GM18519 (cell line): ENCODE measurements around the gene CCM2.

Experiments used
- ATAC-seq: cut with Tn5 transposase; IDR thresholded peaks from one replicate; pipeline ENCODE4 v1.9.1; 2021; ENCODE audit warnings: mild to moderate bottlenecking, moderate library complexity; ENCODE audit not compliant: unreplicated experiment, low FRiP score

CCM2 gene

DNA sequence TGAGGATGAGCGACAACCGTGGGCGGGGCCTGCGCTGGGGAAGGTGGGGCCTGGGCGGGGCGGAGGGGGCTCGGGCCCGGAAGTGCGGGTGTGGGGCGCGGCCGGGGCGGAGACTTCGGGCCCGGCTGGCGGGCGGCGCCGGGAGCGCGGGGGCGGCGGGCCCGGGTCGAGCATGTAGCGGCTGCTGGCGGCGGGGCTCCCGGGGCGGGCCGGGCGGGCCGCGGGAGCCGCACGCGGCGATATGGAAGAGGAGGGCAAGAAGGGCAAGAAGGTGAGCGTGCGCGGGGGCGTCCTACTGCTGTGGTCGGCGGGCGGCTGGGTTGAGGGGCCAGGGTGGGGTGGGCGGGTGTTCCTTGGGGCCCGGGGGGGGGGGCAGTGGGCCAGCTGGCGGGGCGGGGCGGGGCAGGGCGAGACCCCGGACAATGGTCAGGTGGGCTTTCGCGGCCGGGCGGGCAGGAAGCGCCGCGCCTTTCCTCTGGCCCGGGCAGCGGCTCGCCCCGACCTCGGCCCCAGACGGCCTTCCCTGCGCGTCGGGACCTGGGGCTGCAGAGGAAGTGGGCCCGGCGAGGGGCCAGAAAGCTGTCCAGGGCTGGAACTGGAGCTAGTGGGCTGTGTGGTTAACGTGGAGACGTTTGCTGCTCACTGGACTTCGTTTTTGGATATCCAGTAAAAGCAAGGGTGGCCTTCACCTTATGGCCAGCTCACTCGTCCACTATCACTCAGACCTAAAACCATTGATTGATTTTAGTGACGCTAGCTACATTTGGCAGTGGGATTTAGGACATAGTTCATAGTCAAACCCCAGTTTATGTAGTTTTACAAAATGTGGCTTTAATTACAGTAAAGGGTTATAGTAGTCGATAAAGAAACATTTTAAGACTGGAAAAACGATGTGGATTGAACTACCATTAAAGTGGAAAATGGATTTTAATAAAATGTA is at the start of gene CCM2:
TSS of gene CCM2 (plus strand) at position 109 of the 940 bp plus-strand sequence. CDS start at position 242, 133 bp downstream.
- ATAC-seq: no peak

DNA sequence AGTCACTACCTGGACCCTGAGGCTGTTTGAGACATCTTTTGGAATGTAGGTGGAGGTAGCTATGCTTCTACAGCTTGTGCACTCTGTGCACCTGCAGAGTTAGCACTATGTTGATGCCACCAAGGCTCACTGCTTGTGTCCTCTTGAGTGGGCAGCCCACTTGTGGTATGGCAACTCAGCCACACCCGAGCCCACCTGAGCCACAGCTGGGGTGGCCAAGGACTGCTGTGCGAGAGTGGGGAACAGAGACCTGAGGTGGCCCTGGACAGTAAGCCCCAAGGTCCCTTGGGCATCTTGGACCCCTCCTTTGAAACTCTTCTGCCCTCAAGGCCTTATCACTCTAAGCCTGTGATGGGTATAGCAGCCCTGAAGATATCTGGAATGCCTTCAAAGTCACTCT is 46.8 kb upstream of the CCM2 start:
- no peak for ATAC-seq

DNA sequence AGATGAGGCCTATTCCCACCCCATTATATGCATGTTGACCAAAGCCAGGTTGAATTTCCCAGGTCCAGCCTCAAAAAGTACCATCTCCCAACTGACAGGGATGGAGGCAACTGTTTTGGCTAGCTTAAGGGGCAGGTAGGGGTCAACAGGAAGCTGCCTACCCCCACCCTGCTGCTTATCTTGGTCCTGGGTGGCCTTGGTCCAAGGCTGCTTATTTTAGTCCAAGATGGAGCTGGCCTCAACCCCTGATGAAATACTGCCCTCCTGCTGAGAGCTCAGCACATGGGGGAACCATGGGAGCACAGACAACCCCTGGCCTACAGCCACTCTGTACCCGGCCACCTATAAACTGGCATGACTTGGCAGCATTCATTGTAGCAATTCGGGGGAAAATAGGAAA is 44.3 kb upstream of the CCM2 start:
- no peak for ATAC-seq

GRCh38 chr7:44956157-44956766 is 43.7 kb upstream of the CCM2 start:
- ATAC-seq: no peak

DNA sequence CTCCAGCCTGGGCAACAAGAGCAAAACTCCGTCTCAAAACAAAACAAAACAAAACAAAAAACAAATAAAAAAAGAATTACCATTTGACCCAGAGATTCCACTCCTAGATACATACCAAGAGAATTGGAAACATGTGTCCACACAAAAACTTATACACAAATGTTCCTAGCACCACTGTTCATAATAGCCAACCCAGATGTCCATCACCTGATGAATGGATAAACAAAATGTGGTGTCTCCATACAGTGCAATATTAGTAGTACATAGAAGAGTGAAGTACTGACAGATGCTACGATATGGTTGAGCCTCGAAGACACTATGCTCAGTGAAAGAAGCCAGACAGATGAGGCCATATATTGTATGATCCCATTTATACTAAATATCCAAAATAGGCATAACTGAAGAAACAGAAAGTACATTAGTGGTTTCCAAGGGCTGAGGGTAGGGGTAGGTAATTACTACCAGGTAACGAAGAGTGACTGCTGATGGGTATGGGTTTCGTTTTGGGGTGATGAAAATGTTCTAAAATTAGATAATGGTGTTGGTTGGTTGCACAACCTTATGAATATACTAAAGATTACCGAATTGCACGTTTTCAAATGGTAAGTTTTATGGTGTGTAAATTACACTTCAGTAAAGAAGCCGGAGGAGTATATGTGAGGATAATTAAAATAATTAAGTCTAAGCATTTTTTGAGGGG is 41.2 kb upstream of the CCM2 start:
- no peak for ATAC-seq

DNA sequence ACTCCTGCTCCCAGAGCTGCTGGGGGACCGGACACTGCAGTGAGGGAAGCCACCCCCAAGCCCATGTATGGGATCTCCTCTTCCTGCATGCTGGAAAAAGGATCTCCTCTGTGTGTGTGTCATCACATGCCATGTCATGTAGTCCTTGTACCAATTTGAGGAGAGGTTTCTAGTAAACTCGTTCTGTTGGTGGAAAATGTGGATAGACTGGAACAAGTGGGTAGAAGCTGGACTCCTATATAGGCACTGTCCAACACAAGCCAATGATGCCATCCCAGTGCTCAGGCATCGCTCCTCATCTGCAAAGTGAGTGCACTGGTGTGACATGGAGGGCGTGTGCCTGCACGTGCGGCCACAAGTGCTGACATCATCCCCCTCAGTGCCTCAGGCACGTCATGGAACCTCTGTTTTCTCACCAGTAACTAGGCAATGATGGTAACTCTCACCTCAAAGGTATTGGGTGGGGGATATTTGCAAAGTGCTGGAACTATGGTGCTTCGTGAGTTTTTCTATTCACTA is 40.5 kb upstream of the CCM2 start:
- ATAC-seq: no peak

- no peak for ATAC-seq
Observed at GRCh38 chr7:44960011-44960580, 39.9 kb upstream of the CCM2 start.

DNA sequence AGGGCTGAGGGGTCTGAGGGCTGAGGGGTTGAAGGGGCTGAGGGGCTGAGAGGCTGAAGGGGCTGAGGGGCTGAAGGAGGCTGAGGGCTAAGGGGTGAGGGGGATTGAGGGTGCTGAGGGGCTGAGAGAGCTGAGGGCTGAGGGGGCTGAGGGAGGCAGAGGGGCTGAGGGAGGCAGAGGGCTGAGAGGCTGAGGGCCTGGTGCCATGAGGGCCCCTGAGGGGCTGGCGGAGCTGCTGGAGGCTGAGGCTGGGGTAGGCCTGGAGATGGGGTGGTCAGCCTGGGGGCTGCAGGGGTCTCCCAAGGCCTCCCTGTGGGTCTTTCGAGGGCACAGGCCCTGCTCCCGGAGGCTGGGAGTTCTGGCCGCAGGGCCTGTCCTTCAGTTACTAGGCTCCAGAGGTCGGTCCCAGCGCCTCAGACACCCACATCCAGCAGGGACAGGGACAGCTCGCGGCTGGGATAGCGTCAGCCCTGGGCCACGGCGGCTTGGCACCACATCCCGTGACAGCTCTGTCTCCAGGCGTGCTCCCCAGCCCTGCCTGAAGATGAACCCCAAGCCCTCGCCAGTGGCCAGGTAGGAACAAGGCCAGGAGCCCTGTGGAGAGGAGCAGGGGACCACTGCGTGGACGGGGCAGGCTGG is 38.0 kb upstream of the CCM2 start:
- ATAC-seq: no peak

- ATAC-seq: no peak
Observed at GRCh38 chr7:44962483-44963251, 37.3 kb upstream of the CCM2 start.

DNA sequence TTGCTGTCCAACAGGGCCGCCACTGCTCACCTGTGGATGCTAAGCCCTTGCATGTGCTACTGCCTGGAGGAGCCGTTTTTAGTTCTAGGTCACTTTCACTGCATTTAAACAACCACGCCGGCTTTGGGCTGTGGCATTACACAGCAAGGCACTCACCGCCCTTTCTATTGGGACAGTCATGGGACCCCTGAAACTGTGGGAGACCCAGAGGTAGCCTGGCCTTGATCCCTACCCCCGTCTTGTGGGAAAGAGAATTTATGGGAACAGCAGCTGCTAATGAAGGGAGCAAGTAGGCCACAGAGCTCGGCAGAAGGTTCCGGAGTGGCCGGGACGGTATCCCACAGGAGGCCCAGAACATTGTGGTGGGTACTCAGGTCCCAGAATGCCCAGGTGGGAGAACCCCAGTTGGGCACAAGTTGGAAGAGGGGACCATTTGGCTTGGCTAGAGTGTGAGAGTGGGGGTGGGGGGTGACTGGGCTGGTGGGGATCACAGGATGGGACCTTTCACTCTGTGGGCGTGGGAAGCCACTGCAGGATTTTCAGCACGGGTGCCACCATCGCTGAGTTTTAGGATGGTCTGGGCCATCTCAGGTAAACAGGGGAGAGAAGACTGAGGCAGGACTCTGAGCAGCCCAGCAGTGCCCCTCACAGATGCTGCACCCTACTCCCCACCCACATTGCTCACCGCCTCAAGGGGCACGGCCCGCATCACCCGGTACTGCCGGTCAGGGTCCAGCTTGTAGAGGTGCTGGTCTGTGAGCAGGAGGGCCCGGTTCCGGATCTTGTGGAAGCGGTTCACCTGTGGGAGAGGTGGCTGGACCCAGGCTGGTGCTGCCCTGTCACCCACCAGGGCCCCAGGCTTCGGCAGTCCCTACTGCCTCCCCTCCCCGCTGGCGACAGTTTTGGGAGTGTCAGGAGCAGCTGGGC is 36.4 kb upstream of the CCM2 start:
- ATAC-seq: no peak

DNA sequence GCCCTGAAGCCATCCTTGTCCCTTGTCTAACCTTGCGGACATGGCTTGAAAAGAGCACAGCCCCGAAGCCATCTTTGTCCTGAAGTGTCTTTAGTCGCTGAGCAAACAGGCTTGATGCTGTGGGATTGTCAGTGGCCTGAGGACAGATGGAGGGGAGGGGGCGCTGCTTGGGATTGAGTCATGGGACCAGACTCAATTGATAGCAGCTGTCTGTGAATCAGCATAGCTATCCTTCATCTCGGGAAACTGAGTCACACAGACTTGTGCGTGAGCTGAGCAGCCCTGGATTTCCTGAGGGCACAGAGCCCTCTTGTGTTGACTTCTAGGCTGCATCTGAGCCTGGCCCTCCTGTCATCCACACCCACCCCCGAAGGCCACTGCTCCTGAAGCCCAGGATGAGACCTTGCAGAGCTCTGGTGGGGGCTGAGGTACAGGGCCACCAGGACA is 35.6 kb upstream of the CCM2 start:
- ATAC-seq: no peak

- ATAC-seq: no peak
Observed at GRCh38 chr7:44964831-44965440, 35.1 kb upstream of the CCM2 start.

DNA sequence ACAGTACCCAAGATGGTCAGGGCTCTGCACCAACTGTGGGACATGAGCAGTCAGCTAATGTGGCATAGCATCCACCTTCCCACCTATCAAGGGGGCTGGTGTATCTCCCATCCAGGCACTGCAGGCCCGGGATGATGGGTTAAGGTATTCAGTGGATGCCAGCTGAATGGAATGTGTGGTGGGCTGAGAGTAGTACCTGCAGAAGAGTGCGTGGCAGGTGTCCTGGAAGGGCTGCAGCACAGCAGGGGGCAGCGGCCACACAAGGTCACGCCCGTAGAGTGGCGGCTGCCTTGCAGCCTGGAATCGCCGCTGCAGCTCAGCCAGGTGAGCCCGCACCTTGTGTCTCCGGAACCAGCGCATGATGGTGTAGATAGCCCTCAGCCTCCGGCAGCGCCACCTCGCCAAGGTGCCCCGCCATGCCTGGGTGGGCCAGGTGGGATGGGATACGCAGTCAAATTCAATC is 34.5 kb upstream of the CCM2 start:
- ATAC-seq: no peak

- ATAC-seq: no peak
Observed at GRCh38 chr7:44965937-44966730, 33.9 kb upstream of the CCM2 start.

DNA sequence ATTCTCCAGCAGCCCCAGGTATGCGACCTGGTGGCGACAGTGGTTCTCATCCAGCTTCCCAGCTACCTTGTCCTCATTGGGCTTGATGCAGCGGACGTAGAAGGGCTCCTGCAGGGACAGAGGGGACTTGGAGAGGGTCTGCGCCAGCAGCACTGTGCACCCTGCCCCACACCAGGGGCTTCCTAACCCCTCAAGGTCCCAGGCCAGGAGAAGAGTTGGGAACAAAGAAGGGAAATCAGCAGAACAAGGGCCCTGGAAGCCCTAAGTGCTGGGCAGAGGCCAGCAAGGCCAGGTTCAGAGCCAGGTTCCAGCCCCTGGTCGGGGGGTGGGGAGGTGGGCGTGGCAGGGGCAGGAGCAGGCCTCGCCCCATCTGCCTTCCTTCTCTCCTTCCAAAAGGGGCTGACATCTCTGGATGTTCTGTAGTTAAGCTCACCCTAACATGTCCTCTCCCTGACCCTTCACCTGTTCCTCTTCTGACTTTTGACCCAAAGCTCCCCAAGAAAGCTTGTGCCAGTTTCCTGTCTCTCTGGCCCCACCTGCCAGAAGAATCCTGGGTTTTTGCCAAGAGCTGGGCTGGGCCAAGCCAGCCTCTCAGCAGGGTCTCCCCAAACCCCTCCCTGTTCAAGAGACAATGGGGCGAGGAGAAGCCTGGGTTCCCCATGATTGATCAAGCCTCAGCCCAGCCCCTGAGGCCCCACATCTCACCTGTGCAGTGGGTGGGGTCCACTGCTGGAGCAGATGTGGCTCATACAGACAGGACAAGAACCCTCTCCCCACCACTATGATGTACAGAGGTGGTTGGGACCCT is 33.1 kb upstream of the CCM2 start:
- ATAC-seq: no peak
